ENCODE results near the gene SLC25A1. TPM values are rescaled to one million over a fixed set of nuclear protein-coding genes. Genes with fewer than 3 reads are reported as not detected.

Gene SLC25A1
- total and polyA plus RNA-seq, 8 donors = 45.7 to 99.3 (median 52.2) TPM

GRCh38 chr22:19175602-19176174, 2.8 kb downstream of the SLC25A1 start:
- no peak for ATAC-seq
- DNase-seq = no peak
- Histone ChIP-seq H3K27me3 (peaks cover 0 to 3% of the 10 kb centered on the region in 2 donors), H3K9me3 (no peaks in the 10 kb centered on the region), H3K4me3 (no peak overlapping the region), H3K4me1 (peaks cover 14 to 78% of the 10 kb centered on the region in 2 donors), H3K36me3 (peaks cover 0 to 6% of the 10 kb centered on the region in 2 donors), H3K27ac (no peak overlapping the region)
- intact Hi-C loops (cut with DNase I) = no loop called here
- TF ChIP-seq, protein P1, sequence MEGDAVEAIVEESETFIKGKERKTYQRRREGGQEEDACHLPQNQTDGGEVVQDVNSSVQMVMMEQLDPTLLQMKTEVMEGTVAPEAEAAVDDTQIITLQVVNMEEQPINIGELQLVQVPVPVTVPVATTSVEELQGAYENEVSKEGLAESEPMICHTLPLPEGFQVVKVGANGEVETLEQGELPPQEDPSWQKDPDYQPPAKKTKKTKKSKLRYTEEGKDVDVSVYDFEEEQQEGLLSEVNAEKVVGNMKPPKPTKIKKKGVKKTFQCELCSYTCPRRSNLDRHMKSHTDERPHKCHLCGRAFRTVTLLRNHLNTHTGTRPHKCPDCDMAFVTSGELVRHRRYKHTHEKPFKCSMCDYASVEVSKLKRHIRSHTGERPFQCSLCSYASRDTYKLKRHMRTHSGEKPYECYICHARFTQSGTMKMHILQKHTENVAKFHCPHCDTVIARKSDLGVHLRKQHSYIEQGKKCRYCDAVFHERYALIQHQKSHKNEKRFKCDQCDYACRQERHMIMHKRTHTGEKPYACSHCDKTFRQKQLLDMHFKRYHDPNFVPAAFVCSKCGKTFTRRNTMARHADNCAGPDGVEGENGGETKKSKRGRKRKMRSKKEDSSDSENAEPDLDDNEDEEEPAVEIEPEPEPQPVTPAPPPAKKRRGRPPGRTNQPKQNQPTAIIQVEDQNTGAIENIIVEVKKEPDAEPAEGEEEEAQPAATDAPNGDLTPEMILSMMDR (IDR thresholded peaks at IDR 0.05) = no peak

DNA sequence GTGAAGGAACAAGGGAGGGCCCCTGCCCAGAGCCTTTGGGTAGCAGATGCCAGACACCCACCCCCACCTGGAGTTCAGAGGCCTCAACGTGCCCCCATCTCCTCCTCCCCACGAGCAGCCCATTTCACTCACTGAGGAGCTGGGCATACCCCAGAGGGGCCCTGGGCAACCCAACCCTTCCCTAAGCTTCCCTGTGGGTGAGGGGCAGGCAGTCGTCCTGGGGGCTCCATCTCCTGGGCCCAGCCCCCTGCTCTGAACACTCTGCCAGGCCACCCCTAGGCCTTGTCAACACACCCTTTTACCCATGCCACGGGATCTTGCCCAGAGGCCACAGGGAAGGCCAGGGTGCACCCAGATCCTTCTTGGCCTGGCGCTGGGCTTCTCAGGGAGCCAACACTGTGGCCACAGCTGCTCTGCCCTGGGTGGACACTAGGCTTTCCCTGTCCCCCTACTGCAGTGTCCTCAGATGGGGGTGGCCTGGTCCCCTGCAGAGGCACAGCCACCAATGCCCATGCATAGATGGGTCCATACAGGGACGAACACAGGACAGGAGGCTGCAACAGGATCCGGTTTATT, 3.4 kb downstream of the SLC25A1 start:
- Histone ChIP-seq H3K9me3 (no peaks in the 10 kb centered on the region), H3K4me1 (peaks cover 14 to 84% of the 10 kb centered on the region in 2 donors), H3K27ac (peak overlapping the region in 1 of 2 donors; percentile 37), H3K4me3 (no peak overlapping the region), H3K27me3 (peaks cover 1 to 9% of the 10 kb centered on the region in 2 donors), H3K36me3 (peaks cover 0 to 6% of the 10 kb centered on the region in 2 donors)
- intact Hi-C loops (cut with DNase I) = no loop called here
- no peak for ATAC-seq
- DNase-seq = no peak
- TF ChIP-seq, protein P1 (IDR thresholded peaks at IDR 0.05) = no peak

DNA sequence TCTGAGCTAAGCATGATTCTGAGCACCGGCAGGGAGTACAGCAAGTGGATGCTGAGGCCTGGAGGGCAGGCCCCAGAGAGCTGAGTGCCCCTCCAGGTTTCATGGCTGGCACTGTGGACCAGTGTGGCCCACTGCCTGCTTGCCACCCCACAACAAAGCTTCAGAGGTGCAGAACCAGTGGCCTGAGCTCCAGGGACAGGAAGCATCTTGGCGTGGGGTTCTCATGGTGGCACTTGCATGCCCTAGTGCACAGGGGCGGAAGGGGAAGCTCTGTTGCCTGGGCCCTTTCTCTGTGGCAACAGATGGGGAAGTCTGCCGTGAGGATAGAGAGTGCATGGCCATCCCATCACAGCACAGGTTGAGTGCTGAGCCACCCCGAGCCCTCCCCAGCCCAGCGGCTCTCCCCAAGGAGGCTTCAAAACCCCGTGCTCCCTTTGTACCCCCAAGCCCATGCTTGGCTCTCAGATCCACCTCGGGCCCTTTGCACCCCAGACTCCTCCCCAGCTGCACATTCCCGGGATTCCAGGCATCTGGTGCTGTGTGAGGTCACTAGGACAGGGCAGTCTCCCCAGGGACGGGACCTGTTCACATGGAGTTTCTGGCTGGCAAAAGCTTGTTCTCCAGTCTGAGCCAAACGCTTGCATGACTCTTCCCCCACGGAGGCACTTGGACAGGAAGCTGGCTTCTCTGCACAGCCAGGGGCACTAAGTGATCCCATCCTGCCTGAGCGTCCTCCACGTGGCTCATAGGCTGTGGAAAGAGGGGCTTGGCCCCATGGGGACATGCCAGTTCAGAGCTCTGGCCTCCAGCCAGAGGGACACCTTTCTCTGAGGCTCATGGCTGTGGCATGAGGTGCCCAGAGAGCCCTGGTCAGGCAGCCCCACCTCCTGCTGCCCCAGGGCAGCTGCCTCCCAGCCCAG, 4.2 kb downstream of the SLC25A1 start:
- Histone ChIP-seq H3K36me3 (peaks cover 0 to 6% of the 10 kb centered on the region in 2 donors), H3K27me3 (peaks cover 9 to 16% of the 10 kb centered on the region in 2 donors), H3K9me3 (no peaks in the 10 kb centered on the region), H3K27ac (peak overlapping the region in 1 of 2 donors; percentile 37), H3K4me1 (peaks cover 14 to 84% of the 10 kb centered on the region in 2 donors), H3K4me3 (no peak overlapping the region)
- TF ChIP-seq, protein P1 (IDR thresholded peaks at IDR 0.05) = no peak
- DNase-seq = no peak
- ATAC-seq = no peak
- intact Hi-C loops (cut with DNase I) = no loop called here

DNA sequence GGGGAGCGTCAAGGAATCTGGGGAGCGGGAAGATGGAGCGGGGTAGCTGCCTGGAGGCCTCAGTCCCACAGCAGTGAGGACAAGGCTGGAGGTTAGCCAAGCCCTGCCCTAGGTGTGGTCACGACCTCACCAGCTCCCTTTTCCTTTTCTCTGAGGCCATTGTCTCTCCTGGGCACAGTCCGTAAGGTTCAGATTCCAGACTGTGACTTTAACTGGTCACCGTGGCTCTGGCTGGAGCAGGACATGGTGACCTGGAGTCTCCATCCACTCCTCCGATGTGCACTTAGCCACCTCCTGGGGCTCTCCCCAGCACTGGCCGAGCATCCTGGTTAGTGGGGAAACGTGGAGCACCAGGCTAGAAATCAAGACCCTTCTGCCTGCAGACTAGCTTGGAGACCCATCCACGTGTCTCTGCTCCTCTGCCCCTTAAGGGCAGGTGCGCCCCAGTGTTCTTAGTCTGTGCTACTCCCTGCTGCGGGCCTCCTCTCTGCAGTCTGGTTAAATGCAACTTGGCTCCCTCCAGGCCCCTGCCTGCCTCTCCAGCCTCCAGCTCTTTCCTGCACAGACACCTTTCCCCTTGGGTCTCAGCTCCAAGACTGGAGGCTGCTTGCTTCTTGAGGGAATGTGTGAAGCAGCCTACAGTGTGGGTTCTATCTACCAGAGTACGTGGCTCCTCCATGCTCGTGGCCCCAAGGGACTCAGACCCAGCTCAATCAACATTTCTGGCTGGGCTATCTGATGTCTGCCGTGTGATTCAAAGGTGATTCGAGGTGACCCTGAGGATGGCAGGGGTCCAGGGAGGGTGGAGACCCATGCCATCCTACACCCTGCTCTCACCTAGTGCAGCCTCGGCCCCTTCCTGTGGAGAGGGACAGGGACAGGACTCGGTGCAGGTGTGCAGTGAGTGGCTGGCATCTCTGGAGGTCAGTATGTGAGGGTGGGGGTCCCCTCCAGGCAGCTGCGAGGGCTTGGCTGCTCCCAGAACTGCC, 5.2 kb downstream of the SLC25A1 start:
- no peaks in the 10 kb centered on the region for H3K9me3 ChIP-seq
- H3K27ac ChIP-seq = peak overlapping the region in 1 of 2 donors; percentile 3
- DNase-seq = no peak
- no peak for ATAC-seq
- TF ChIP-seq, protein P1 (IDR thresholded peaks at IDR 0.05) = no peak
- intact Hi-C loops (cut with DNase I) = no loop called here
- peaks cover 19 to 27% of the 10 kb centered on the region in 2 donors for H3K27me3 ChIP-seq
- peaks cover 14 to 80% of the 10 kb centered on the region in 2 donors for H3K4me1 ChIP-seq
- peaks cover 0 to 6% of the 10 kb centered on the region in 2 donors for H3K36me3 ChIP-seq
- H3K4me3 ChIP-seq = peak overlapping the region in 1 of 2 donors; percentile 82

Data from left lung (tissue), 10 donors.